Osteocyte (in vitro differentiated cells): ENCODE results near the gene CAMK1D. TPM values are rescaled to one million over a fixed set of nuclear protein-coding genes. Genes with fewer than 3 reads are reported as not detected.

Experiments
- DNase-seq: peaks from one replicate; pipeline ENCODE4 v3.0.0; 2021; ENCODE audit warnings: mixed read lengths; ENCODE audit not compliant: unreplicated experiment; ENCODE audit errors: extremely low spot score
- H3K27ac Mint-ChIP-seq: one replicate; pipeline ENCODE4 v1.8.0; 2021; ENCODE audit warnings: mild to moderate bottlenecking, mixed read lengths; ENCODE audit not compliant: unreplicated experiment
- H3K27me3 Mint-ChIP-seq: one replicate; pipeline ENCODE4 v1.8.0; 2021; ENCODE audit warnings: mixed read lengths; ENCODE audit not compliant: unreplicated experiment
- H3K36me3 Mint-ChIP-seq: one replicate; pipeline ENCODE4 v1.8.0; 2021; ENCODE audit warnings: mixed read lengths; ENCODE audit not compliant: unreplicated experiment
- H3K4me1 Mint-ChIP-seq: one replicate; pipeline ENCODE4 v1.8.0; 2021; ENCODE audit warnings: mixed read lengths; ENCODE audit not compliant: unreplicated experiment
- H3K4me3 Mint-ChIP-seq: one replicate; pipeline ENCODE4 v1.8.0; 2021; ENCODE audit warnings: mild to moderate bottlenecking, moderate library complexity, mixed read lengths; ENCODE audit not compliant: unreplicated experiment
- H3K9me3 Mint-ChIP-seq: one replicate; pipeline ENCODE4 v1.8.0; 2021; ENCODE audit warnings: mixed read lengths; ENCODE audit not compliant: unreplicated experiment
- total RNA-seq: library from RNA; stranded (reverse); gene quantifications from 2 replicates; pipeline ENCODE4 v1.2.1, GENCODE V29; 2021
- TF ChIP-seq, protein P1 (sequence below): fragments of 200-600 bp; sonication (generic); IDR thresholded peaks from 2 replicates; pipeline ENCODE4 v1.5.0; 2021; ENCODE audit warnings: antibody characterized with exemption, mild to moderate bottlenecking, moderate library complexity

CAMK1D gene
- total RNA-seq, 1 donor from 2014 or later = 13.7 TPM

DNA sequence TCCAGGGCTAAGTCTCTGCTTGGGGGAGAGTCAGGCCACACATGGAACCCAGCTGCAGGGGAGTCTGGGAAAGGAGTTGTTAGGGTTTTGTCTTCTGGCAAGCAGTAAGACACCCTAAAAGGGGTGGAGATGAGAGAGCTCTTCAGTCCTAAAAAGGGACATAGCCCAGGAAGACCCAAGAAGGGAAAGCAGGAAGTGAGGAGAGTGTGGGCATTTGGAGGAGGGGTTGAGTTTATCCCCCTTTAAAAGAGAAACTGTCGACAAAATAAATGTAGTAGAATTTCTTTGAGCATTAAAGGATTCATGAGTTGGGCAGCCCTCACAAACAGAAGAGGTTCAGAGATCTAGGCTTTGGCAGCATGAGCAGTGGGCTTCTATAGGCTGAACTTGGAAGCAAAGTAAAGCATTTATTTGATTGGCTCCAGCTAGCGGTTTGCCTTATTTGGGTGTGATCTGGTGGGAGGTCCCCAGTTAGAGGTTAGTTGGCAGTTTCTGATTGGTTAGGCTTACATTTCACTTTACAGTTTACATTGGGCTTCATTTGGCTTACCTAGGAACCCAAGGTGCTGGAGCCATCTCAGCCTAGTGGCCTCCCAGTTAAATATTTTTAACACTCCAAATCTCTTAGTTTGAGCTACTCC is 246.7 kb downstream of the CAMK1D start:
- TF ChIP-seq, protein P1, sequence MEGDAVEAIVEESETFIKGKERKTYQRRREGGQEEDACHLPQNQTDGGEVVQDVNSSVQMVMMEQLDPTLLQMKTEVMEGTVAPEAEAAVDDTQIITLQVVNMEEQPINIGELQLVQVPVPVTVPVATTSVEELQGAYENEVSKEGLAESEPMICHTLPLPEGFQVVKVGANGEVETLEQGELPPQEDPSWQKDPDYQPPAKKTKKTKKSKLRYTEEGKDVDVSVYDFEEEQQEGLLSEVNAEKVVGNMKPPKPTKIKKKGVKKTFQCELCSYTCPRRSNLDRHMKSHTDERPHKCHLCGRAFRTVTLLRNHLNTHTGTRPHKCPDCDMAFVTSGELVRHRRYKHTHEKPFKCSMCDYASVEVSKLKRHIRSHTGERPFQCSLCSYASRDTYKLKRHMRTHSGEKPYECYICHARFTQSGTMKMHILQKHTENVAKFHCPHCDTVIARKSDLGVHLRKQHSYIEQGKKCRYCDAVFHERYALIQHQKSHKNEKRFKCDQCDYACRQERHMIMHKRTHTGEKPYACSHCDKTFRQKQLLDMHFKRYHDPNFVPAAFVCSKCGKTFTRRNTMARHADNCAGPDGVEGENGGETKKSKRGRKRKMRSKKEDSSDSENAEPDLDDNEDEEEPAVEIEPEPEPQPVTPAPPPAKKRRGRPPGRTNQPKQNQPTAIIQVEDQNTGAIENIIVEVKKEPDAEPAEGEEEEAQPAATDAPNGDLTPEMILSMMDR = no peak
- H3K36me3 Mint-ChIP-seq = peaks cover 4% of the 10 kb centered on the region
- no peak overlapping the region for H3K4me3 Mint-ChIP-seq
- H3K27ac Mint-ChIP-seq = no peak overlapping the region
- no peak for DNase-seq
- peaks cover 16% of the 10 kb centered on the region for H3K9me3 Mint-ChIP-seq
- no peaks in the 10 kb centered on the region for H3K4me1 Mint-ChIP-seq
- H3K27me3 Mint-ChIP-seq = no peaks in the 10 kb centered on the region

DNA sequence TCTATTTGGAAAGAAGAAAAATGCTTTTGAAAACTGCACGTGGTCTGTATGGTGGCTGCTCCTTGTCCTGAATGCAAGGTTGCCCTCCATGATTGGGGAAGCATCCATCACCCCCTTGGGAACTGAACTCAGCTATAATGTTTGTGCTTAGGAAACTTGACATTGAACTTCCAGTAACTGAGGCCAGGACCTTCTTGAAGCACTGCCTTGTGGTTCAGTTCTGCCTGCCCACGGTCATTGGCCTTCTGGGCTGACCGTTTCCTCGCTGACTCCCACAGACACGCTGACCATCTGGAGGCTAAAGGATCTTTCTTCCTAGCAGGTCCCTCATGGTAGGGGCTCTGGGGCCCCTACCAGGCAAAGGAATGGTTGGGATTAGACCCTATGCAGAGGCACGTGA is 247.8 kb downstream of the CAMK1D start:
- Mint-ChIP-seq H3K4me1 (no peaks in the 10 kb centered on the region), H3K4me3 (no peak overlapping the region), H3K36me3 (peaks cover 4% of the 10 kb centered on the region), H3K27ac (no peak overlapping the region), H3K27me3 (no peaks in the 10 kb centered on the region), H3K9me3 (peaks cover 16% of the 10 kb centered on the region)
- DNase-seq = no peak
- TF ChIP-seq, protein P1 = no peak

GRCh38 chr10:12597788-12598765 is 248.7 kb downstream of the CAMK1D start:
- no peak for DNase-seq
- Mint-ChIP-seq H3K4me3 (no peak overlapping the region), H3K27me3 (no peaks in the 10 kb centered on the region), H3K4me1 (no peaks in the 10 kb centered on the region), H3K27ac (no peak overlapping the region), H3K9me3 (peaks cover 16% of the 10 kb centered on the region), H3K36me3 (peaks cover 4% of the 10 kb centered on the region)
- TF ChIP-seq, protein P1 = no peak

GRCh38 chr10:12600652-12601051 is 251.3 kb downstream of the CAMK1D start:
- DNase-seq = no peak
- Mint-ChIP-seq H3K4me3 (no peak overlapping the region), H3K36me3 (peaks cover 4% of the 10 kb centered on the region), H3K27me3 (no peaks in the 10 kb centered on the region), H3K9me3 (peaks cover 16% of the 10 kb centered on the region), H3K4me1 (peaks cover 4% of the 10 kb centered on the region), H3K27ac (no peak overlapping the region)
- TF ChIP-seq, protein P1 = no peak

DNA sequence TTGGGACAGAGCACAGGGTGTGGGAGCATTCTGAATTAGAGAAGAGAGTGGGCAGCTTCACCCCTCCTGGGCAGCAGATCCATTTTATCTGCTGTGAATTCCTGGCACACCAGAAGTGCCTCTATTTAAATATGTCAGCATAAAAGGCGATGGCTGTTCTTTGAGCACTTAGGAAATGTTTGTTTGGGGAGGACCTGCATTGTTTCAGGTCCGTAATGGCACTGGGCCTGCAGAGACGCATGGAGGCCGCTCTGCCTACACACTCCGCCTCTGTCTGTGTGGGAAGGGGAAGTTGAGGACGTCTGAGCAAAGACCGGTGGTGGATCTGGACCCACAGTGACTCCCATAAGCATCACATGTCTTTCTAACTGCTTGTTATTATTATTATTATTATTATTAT is 253.2 kb downstream of the CAMK1D start:
- Mint-ChIP-seq H3K4me1 (peaks cover 13% of the 10 kb centered on the region), H3K27me3 (no peaks in the 10 kb centered on the region), H3K36me3 (peaks cover 4% of the 10 kb centered on the region), H3K4me3 (no peak overlapping the region), H3K27ac (no peak overlapping the region), H3K9me3 (peaks cover 12% of the 10 kb centered on the region)
- DNase-seq = no peak
- TF ChIP-seq, protein P1 = no peak
